Caco-2 (cell line): ENCODE measurements around the gene XRCC4. TPM values are rescaled to one million over a fixed set of nuclear protein-coding genes. Genes with fewer than 3 reads are reported as not detected.
"Not testable (repeated sequence)": the region's sequence is repeated elsewhere in the genome, so short reads cannot be mapped to it uniquely, and the experiment has no call there.

Source experiments
- BruUV-seq: library from RNA; stranded (reverse); fragments of 400-500 nt; replicated peaks from 2 replicates; lab custom pipeline; 2021; lab: Mats Ljungman, UMichigan
- CTCF ChIA-PET: fragments of 300-600 bp; sonication (Branson Sonifier 250); formaldehyde crosslinking; loops from one replicate; lab custom pipeline; 2022; ENCODE audit warnings: antibody characterized with exemption; lab: Charles Lee
- POLR2A ChIA-PET: fragments of 300-600 bp; sonication (Branson Sonifier 250); formaldehyde crosslinking; loops from one replicate; lab custom pipeline; 2022; ENCODE audit warnings: antibody characterized with exemption; lab: Charles Lee
- DNase-seq, 2 experiments: peaks; one replicate each; pipeline versions ENCODE4 v3.0.0 to v3.0.0-alpha.2; 2020 to 2022
- H3K27me3 ChIP-seq: replicated peaks from 2 replicates; pipeline ENCODE4 v1.6.0; 2011; ENCODE audit warnings: low read length; ENCODE audit not compliant: control insufficient read depth, insufficient read depth
- H3K36me3 ChIP-seq: 2 replicates; pipeline ENCODE4 v1.5.1; 2011; ENCODE audit warnings: low read length; ENCODE audit not compliant: control insufficient read depth, insufficient read depth
- H3K4me1 ChIP-seq: fragments of 250-450 bp; sonication (Bioruptor Pico); 2 replicates; pipeline ENCODE4 v1.5.1; 2020; ENCODE audit warnings: mild to moderate bottlenecking
- H3K4me3 ChIP-seq: 2 replicates; pipeline ENCODE4 v1.5.1; 2011; ENCODE audit warnings: low read depth, mild to moderate bottlenecking, control low read depth, low read length
- H3K9me3 ChIP-seq: fragments of 250-450 bp; sonication (Bioruptor Pico); 2 replicates; pipeline ENCODE4 v1.5.1; 2020; ENCODE audit warnings: mild to moderate bottlenecking, moderate library complexity
- H3K27ac Mint-ChIP-seq: one replicate; pipeline ENCODE4 v1.8.0; 2022; ENCODE audit warnings: mixed read lengths; ENCODE audit not compliant: unreplicated experiment
- H3K27me3 Mint-ChIP-seq: one replicate; pipeline ENCODE4 v1.8.0; 2022; ENCODE audit warnings: mixed read lengths; ENCODE audit not compliant: insufficient read depth, unreplicated experiment
- H3K36me3 Mint-ChIP-seq: one replicate; pipeline ENCODE4 v1.8.0; 2022; ENCODE audit warnings: mild to moderate bottlenecking, mixed read lengths; ENCODE audit not compliant: insufficient read depth, unreplicated experiment
- H3K4me1 Mint-ChIP-seq: one replicate; pipeline ENCODE4 v1.8.0; 2022; ENCODE audit warnings: low read depth, mixed read lengths; ENCODE audit not compliant: unreplicated experiment
- H3K4me3 Mint-ChIP-seq: one replicate; pipeline ENCODE4 v1.8.0; 2022; ENCODE audit warnings: mild to moderate bottlenecking, moderate library complexity, mixed read lengths; ENCODE audit not compliant: unreplicated experiment
- H3K9me3 Mint-ChIP-seq: one replicate; pipeline ENCODE4 v1.8.0; 2022; ENCODE audit warnings: mixed read lengths; ENCODE audit not compliant: unreplicated experiment
- CTCF ChIP-seq, 2 experiments: fragments of 200-600 bp in 1 of 2; IDR thresholded peaks; 1 replicate in 1 of 2; 2 replicates in 1 of 2; pipeline versions ENCODE4 v1.5.1 to v1.8.0; 2011 to 2022; ENCODE audit warnings: antibody characterized with exemption in 1 of 2, control low read depth in 1 of 2, inconsistent platforms in 1 of 2, low read depth in 1 of 2, low read length in 1 of 2, mild to moderate bottlenecking in 1 of 2, moderate library complexity in 1 of 2; ENCODE audit not compliant: insufficient read depth in 1 of 2, severe bottlenecking in 1 of 2, unreplicated experiment in 1 of 2
- intact Hi-C: fragments of 100-400 bp; cut with micrococcal nuclease; formaldehyde crosslinking; loops from one replicate; pipeline ENCODE4 v1.10.0; 2022; ENCODE audit not compliant: unreplicated experiment
- total RNA-seq: library from RNA; stranded (reverse); gene quantifications from 2 replicates; pipeline ENCODE4 v1.2.3, GENCODE V29; 2022

The XRCC4 gene
- total RNA-seq, 1 experiment from 2014 or later: 13.0 TPM

GRCh38 chr5:83058726-83059125, 18.6 kb upstream of the XRCC4 start:
- Histone ChIP-seq H3K36me3 (no peaks in the 10 kb centered on the region; the same call in 1 of the 2 replicates), H3K4me3 (no peak overlapping the region), H3K9me3 (no peaks in the 10 kb centered on the region), H3K4me1 (no peaks in the 10 kb centered on the region), H3K27me3 (no peaks in the 10 kb centered on the region)
- no peak for DNase-seq
- Mint-ChIP-seq H3K27me3 (no peaks in the 10 kb centered on the region), H3K4me1 (no peaks in the 10 kb centered on the region), H3K4me3 (no peak overlapping the region), H3K9me3 (no peaks in the 10 kb centered on the region), H3K27ac (no peak overlapping the region), H3K36me3 (peaks cover 66% of the 10 kb centered on the region)
- intact Hi-C loops: no loop called here
- ChIA-PET CTCF (interaction anchor here (0.7 kb wide), 1 partner anchor 30 kb away, joined by 10 read pairs; no protein-coding TSS in a partner anchor), POLR2A (no interaction called here)
- no peak for TF ChIP-seq CTCF (IDR thresholded peaks at IDR 0.05; ENCODE audit: insufficient read depth in 1 of 2, low read depth in 1 of 2, low read length in 1 of 2, severe bottlenecking in 1 of 2, unreplicated experiment in 1 of 2)
- no TSS peak for BruUV-seq

GRCh38 chr5:83059341-83059740, 18.0 kb upstream of the XRCC4 start:
- CTCF ChIA-PET: no interaction called here
- Mint-ChIP-seq H3K4me1 (no peaks in the 10 kb centered on the region), H3K9me3 (no peaks in the 10 kb centered on the region), H3K27me3 (no peaks in the 10 kb centered on the region), H3K4me3 (no peak overlapping the region), H3K36me3 (peaks cover 60% of the 10 kb centered on the region), H3K27ac (no peak overlapping the region)
- BruUV-seq: no TSS peak
- no peak for TF ChIP-seq CTCF (IDR thresholded peaks at IDR 0.05; ENCODE audit: insufficient read depth in 1 of 2, low read depth in 1 of 2, low read length in 1 of 2, severe bottlenecking in 1 of 2, unreplicated experiment in 1 of 2)
- H3K36me3 ChIP-seq: no peaks in the 10 kb centered on the region; the same call in 1 of the 2 replicates
- no peaks in the 10 kb centered on the region for H3K27me3 ChIP-seq
- H3K4me3 ChIP-seq: no peak overlapping the region
- intact Hi-C loops: no loop called here
- H3K4me1 ChIP-seq: no peaks in the 10 kb centered on the region
- no peak for DNase-seq
- POLR2A ChIA-PET: no interaction called here
- H3K9me3 ChIP-seq: no peaks in the 10 kb centered on the region

GRCh38 chr5:83066548-83067110, 10.7 kb upstream of the XRCC4 start:
- no peak for TF ChIP-seq CTCF (IDR thresholded peaks at IDR 0.05; ENCODE audit: insufficient read depth in 1 of 2, low read depth in 1 of 2, low read length in 1 of 2, severe bottlenecking in 1 of 2, unreplicated experiment in 1 of 2)
- no peak for DNase-seq
- Histone ChIP-seq H3K4me3 (no peak overlapping the region), H3K27me3 (no peaks in the 10 kb centered on the region), H3K36me3 (peaks cover 1% of the 10 kb centered on the region; the same call in 1 of the 2 replicates), H3K9me3 (no peaks in the 10 kb centered on the region), H3K4me1 (0 out of 2 replicates have a peak, but pooled peaks cover 4% of the 10 kb centered on the region)
- no peak overlapping the region for H3K27ac Mint-ChIP-seq
- ChIA-PET POLR2A (no interaction called here), CTCF (no interaction called here)
- no peaks in the 10 kb centered on the region for H3K9me3 Mint-ChIP-seq
- intact Hi-C loops: no loop called here
- no peaks in the 10 kb centered on the region for H3K27me3 Mint-ChIP-seq
- no peak overlapping the region for H3K4me3 Mint-ChIP-seq
- peaks cover 12% of the 10 kb centered on the region for H3K36me3 Mint-ChIP-seq
- H3K4me1 Mint-ChIP-seq: peaks cover 7% of the 10 kb centered on the region
- BruUV-seq: no TSS peak

- BruUV-seq, H3K27ac Mint-ChIP-seq, H3K4me3 Mint-ChIP-seq, H3K9me3 ChIP-seq, H3K9me3 Mint-ChIP-seq, intact Hi-C loops, POLR2A ChIA-PET, H3K4me1 ChIP-seq, H3K4me3 ChIP-seq, H3K36me3 Mint-ChIP-seq, H3K36me3 ChIP-seq, DNase-seq, H3K27me3 Mint-ChIP-seq, H3K4me1 Mint-ChIP-seq, CTCF ChIA-PET, H3K27me3 ChIP-seq: not testable (repeated sequence)
Observed at GRCh38 chr5:83067377-83067776, 10.0 kb upstream of the XRCC4 start.
